ENCODE results near the gene ZNF324.

- no peak for TF ChIP-seq CTCF (IDR thresholded peaks at IDR 0.05; ENCODE audit: insufficient read depth, low read length)
- TF ChIP-seq POLR2AphosphoS5 (IDR thresholded peaks at IDR 0.05; ENCODE audit: low read depth) = no peak
Measured at GRCh38 chr19:58513213-58513693, 46.4 kb downstream of the ZNF324 start.

Measured in HL-60 (cell line).